Inferior parietal cortex (tissue), 1 donor: Measurements from ENCODE around the gene ABCA7.
"Not testable (repeated sequence)": the region's sequence is repeated elsewhere in the genome, so short reads cannot be mapped to it uniquely, and the experiment has no call there.

ENCODE experiments used
- DNase-seq: peaks from one replicate; pipeline ENCODE4 v3.0.0-alpha.2; 2016; ENCODE audit errors: extremely low spot score

Gene ABCA7

GRCh38 chr19:1016647-1017114, 23.2 kb upstream of the ABCA7 start:
- DNase-seq = no peak

GRCh38 chr19:1017115-1017905, 22.6 kb upstream of the ABCA7 start:
- no peak for DNase-seq

DNA sequence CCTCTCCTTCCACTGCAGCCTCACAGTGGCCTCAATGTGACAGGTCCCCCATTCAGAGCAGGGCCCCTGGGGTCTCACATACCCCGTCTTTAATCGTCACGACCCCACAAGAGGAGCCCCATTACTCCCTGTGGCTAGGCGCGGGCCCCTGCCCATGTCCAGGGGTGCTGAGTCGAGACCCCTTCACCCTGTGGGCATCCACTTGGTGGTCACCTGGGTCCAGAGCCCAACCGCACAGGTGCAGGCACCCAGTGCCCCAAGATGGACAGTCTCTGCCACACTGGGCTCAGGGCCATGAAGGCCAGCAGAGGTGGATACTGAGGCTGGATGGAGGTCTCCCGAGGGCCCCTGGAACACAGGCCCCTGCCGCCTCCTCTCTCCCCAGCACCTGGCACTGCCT, 22.0 kb upstream of the ABCA7 start:
- DNase-seq = no peak

GRCh38 chr19:1018393-1018792, 21.5 kb upstream of the ABCA7 start:
- DNase-seq = no peak

DNA sequence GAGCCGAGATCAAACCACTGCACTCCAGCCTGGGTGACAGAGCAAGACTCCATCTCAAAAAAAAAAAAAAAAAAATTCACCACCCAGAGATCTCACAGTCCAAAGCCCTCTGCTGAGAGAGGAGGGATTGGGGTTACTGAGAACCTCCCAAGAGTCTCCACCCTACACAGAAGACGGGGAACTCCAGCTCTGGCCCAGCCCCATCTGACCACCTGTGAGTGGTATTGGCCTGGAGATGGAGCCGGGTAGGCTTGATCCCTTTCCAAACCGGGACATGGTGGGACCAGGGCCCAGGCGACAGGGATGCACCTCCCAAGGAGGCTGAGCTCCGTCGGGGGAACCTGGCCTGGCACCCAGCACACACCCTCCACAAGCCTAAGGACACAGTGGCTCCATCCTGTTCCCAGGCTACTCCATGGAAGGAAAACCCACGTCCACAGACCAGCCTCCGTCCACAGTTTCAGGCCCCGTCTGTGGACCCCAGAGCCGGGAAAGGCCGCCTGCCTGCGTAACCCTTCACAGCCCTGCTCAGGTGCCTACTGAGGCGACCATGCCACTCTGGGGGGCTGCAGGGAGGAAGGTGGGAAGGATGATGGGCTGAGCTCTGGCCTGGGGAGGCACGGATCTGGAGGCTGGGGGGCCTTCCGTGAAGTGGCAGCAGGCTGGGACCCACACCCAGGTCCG, 20.8 kb upstream of the ABCA7 start:
- no peak for DNase-seq

GRCh38 chr19:1019616-1019961, 20.3 kb upstream of the ABCA7 start:
- no peak for DNase-seq

DNA sequence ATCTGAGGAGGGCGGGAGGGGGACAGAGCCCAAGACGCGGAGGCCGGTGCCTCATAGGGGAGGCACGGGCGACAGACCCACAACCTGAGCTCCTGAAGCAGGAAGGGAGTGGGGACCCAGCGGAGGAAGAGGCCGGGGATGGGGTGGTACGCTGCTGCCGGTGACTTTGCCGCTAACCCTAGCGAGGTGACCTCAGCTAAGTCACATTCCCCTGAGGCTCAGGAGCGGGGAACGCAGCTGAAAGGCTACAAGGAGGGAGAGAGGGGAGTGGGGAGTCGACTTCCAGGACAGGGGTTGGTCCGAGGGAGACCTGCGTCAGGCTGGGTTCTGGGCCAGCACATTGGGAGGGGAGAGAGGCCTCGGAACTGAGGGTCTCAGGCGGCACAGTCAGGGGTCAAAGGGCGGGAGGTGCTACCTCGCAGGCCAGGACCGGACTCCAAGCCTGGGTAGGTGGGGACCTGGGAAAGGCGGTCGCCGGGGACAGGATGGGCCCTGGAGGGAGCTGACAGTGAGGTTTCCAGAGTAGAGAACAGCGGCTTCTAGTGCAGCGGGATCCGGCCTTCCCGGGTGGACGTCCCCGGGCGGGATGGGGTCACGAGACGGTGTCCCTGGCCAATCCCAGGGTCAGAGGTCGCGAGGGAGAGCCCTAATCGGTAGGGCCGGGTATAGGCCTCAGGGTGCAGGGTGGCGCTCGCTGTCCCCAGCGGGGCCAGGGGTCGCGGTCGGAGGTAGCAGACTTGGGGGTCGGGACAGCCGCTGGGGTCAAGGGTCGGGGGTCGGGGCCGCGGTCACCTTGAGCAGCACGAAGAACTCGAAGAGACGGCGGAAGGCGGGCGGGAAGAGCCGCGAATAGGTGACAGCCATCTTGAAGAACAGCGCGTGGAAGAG, 19.7 kb upstream of the ABCA7 start:
- no peak for DNase-seq

DNA sequence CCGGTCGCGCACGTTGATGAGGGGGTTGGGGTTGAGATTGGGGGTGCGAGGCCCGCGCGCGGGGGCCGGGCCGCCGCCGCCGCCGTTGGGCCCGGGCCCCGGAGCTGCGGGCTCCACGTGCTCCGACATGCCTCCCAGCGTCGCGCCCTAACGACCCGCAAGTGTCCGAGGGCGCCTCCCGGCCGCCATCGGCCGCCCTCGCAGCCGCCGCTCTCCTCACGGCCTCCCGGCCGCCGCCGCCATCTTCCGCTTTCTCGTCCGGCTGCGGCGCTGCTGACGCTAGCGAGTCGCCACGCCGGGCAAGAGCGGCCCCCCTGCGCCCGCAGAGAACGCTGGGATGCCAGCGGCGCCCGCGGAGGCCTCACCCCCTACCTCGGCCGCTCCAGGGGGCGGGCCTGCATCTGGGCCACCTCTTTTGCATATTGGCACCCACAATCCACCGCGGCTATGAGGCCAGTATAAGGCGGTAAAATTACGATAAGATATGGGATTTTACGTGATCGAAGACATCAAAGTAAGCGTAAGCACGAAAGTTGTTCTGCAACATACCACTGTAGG, 19.0 kb upstream of the ABCA7 start, which contains the start of gene TMEM259:
TMEM259 (minus strand) TSS at position 256 of the 558 bp plus-strand sequence; CDS start at position 129, 127 bp downstream.
- DNase-seq = peak; percentile 98

- not testable (repeated sequence) for DNase-seq
Observed at GRCh38 chr19:1023883-1024188, 16.1 kb upstream of the ABCA7 start.

GRCh38 chr19:1025080-1025479, 14.8 kb upstream of the ABCA7 start:
- DNase-seq = not testable (repeated sequence)

DNA sequence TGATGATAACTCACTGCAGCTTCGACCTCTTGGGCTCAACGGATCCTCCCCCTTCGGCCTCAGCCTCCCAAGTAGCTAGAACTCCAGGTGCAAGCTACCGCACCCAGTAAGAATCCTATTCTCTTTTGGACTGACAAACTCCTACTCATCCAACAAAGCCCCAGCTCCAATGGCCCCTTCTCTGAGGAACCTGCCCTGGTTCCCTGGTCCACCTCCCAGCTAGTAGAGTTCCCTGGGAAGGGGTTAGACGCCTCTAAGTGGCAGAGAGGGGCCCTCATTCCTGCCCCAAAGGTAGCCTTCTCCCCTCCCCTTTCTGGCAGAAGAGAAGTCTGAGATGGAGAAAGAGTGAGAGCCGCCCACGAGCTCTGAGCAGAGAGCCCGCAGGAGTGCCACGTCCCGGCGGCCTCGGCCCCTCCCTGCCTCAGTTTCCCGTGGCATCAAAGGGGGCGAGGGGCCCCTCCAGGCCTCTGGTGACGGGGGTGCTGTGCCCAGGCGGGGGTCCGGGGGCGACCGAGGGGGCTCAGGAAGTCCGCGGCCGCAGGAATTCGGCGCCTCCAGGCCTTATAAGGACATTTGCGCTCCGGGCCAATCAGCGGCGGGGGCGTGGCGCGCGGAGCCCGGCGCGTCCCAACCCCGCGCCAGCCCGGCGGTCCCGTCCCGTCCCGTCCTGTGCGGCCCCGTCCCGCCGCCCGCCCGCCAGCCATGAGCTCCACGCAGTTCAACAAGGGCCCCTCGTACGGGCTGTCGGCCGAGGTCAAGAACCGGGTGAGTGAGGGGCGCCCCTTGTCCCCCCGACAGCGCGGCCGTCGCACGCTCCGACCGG, 13.7 kb upstream of the ABCA7 start, which contains the start of gene CNN2:
CNN2 (plus strand) TSS at position 649 of the 823 bp plus-strand sequence; CDS start at position 703, 54 bp downstream.
- no peak for DNase-seq

DNA sequence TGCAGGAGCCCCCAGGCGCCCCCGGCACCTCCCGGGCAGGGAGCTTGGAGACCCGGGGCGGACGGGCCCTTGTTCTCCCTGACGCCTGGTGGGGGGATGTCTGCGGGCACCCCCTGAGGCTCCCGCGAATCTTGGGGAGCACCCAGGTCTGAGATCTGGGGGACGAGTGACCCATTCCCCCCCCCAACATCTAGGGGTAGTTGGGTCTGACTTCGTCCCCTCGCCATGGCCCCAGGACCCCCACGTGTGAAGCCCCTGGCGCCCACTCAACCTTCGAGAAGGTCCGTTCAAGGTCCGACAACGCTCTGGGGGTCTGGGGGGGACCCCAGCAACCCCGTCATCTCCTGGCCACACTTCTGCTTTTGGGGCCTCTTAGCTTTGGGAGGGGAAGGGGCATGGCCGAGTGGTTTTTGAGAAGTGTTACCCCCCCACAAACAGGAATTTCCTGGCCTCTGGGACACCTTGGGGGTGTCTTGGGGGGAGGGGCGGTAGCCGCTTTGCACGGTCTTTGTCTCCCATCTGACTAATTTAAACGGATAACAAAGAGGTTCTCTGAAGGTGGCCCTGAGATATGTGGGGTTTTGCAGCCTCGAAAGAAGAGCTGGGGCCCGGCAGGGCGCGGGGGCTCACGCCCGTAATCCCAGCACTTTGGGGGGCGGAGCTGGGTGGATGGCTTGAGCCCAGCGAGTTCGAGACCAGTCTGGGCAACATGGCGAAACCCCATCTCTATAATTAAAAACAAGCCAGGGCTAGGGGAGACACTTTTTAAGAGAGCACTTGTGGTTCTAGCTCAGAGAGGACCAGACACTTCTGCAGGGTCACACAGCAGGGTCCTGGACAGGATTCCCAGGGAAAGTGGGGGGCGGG, 12.9 kb upstream of the ABCA7 start:
- DNase-seq = no peak

- no peak for DNase-seq
Observed at GRCh38 chr19:1027650-1028061, 12.3 kb upstream of the ABCA7 start.

GRCh38 chr19:1028062-1028926, 11.6 kb upstream of the ABCA7 start:
- DNase-seq = no peak

- no peak for DNase-seq
Observed at GRCh38 chr19:1032264-1032867, 7.5 kb upstream of the ABCA7 start.

- DNase-seq = no peak
Observed at GRCh38 chr19:1035998-1036621, 3.8 kb upstream of the ABCA7 start.

DNA sequence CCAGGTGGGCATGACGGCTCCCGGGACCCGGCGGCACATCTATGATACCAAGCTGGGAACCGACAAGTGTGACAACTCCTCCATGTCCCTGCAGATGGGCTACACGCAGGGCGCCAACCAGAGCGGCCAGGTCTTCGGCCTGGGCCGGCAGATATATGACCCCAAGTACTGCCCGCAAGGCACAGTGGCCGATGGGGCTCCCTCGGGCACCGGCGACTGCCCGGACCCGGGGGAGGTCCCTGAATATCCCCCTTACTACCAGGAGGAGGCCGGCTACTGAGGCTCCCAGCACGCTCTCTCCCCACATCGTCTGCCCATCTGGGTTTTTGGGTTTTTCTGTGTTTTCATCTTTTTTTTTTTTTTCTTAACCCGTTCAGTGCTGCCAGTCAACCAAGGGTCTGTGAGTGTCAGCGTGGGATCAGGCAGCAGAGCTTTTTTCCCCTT, 2.3 kb upstream of the ABCA7 start:
- DNase-seq = no peak
